K562 (cell line): ENCODE results near the gene PHLPP2. TPM values are rescaled to one million over a fixed set of nuclear protein-coding genes. Genes with fewer than 3 reads are reported as not detected.

Experiments
- ATAC-seq: fragments of 200-7000 bp; cut with Tn5 transposase; 3 replicates; pipeline ENCODE4 v1.9.1; 2020; ENCODE audit warnings: moderate library complexity
- BruUV-seq: library from RNA; stranded (reverse); fragments of 400-500 nt; replicated peaks from 2 replicates; lab custom pipeline; 2021; lab: Mats Ljungman, UMichigan
- CTCF ChIA-PET: fragments of 300-600 bp; formaldehyde crosslinking; extraction: SDS; loops from one replicate; lab custom pipeline; 2021; ENCODE audit warnings: low intra/inter-chr PET ratio; lab: Yijun Ruan, JAX
- POLR2A ChIA-PET: fragments of 300-600, 350-650 bp; sonication (Branson Sonifier 250); formaldehyde crosslinking; extraction: SDS; loops from one replicate; lab custom pipeline; 2021; ENCODE audit warnings: antibody characterized with exemption, inconsistent platforms; lab: Yijun Ruan, JAX
- DNase-seq, 4 experiments: peaks; one replicate each; pipeline versions ENCODE4 v3.0.0 to v3.0.0-alpha.2; 2011 to 2018; ENCODE audit warnings: low spot score in 3 of 4, mixed read lengths in 3 of 4; ENCODE audit errors: extremely low read depth in 1 of 4
- FAIRE-seq: peaks from 2 replicates; lab custom pipeline; 2011; peaks lifted over from hg19 to GRCh38; lab: Jason Lieb, UNC
- H2AFZ ChIP-seq: 2 replicates; pipeline ENCODE4 v1.6.0; 2011; ENCODE audit warnings: low read depth, low read length, control low read depth, inconsistent platforms
- H3K27ac ChIP-seq: fragments of 200-600 bp; 3 replicates; pipeline ENCODE4 v1.8.0; 2011; ENCODE audit warnings: low read depth, mild to moderate bottlenecking, control low read depth, inconsistent platforms, low read length, moderate library complexity, mixed read lengths; ENCODE audit errors: extremely low read depth
- H3K27me3 ChIP-seq, 2 experiments: fragments of 300-600 bp in 1 of 2; 2 replicates in 1 of 2; 3 replicates in 1 of 2; pipeline versions ENCODE4 v1.6.0 to v1.8.0; 2011; ENCODE audit warnings: inconsistent platforms in 2 of 2, low read length in 2 of 2, mild to moderate bottlenecking in 1 of 2, mixed read lengths in 1 of 2, moderate library complexity in 1 of 2; ENCODE audit not compliant: control insufficient read depth in 2 of 2, insufficient read depth in 2 of 2
- H3K36me3 ChIP-seq: fragments of 300-600 bp; 3 replicates; pipeline ENCODE4 v1.8.0; 2011; ENCODE audit warnings: mild to moderate bottlenecking, low read length, inconsistent platforms; ENCODE audit not compliant: control insufficient read depth, insufficient read depth
- H3K4me1 ChIP-seq, 2 experiments: fragments of 200-600 bp in 1 of 2; replicated peaks in 1 of 2; 2 replicates in 1 of 2; 3 replicates in 1 of 2; pipeline versions ENCODE4 v1.5.1 to v1.8.0; 2011; ENCODE audit warnings: inconsistent platforms in 2 of 2, low read length in 2 of 2, mild to moderate bottlenecking in 1 of 2, mixed read lengths in 1 of 2, moderate library complexity in 1 of 2; ENCODE audit not compliant: control insufficient read depth in 2 of 2, insufficient read depth in 2 of 2
- H3K4me2 ChIP-seq: 2 replicates; pipeline ENCODE4 v1.6.1; 2011; ENCODE audit warnings: low read length, control low read depth, inconsistent platforms, mixed read lengths; ENCODE audit not compliant: insufficient read depth
- H3K4me3 ChIP-seq: fragments of 200-600 bp; sonication (generic), shearing (Covaris generic); 2 replicates; pipeline ENCODE4 v1.5.1; 2016; ENCODE audit warnings: control low read depth, inconsistent platforms
- H3K79me2 ChIP-seq: fragments of 200-600 bp; 3 replicates; pipeline ENCODE4 v1.8.0; 2011; ENCODE audit warnings: low read length, inconsistent platforms; ENCODE audit not compliant: control insufficient read depth, insufficient read depth
- H3K9ac ChIP-seq, 2 experiments: 2 replicates each; pipeline versions ENCODE4 v1.6.0 to v1.6.1; 2011; ENCODE audit warnings: low read depth in 2 of 2, low read length in 2 of 2, control low read depth in 1 of 2, inconsistent platforms in 1 of 2, mild to moderate bottlenecking in 1 of 2, mixed read lengths in 1 of 2; ENCODE audit not compliant: insufficient read depth in 1 of 2
- H3K9me1 ChIP-seq: one replicate; pipeline ENCODE4 v1.6.0; 2011; ENCODE audit warnings: inconsistent platforms, mild to moderate bottlenecking, low read length, moderate library complexity; ENCODE audit not compliant: control insufficient read depth, insufficient read depth
- H3K9me3 ChIP-seq: replicated peaks from 2 replicates; pipeline ENCODE4 v1.5.1; 2011; ENCODE audit warnings: low read depth, low read length, inconsistent platforms; ENCODE audit not compliant: control insufficient read depth, insufficient read depth
- H4K20me1 ChIP-seq: replicated peaks from 2 replicates; pipeline ENCODE4 v1.6.1; 2011; ENCODE audit warnings: low read length, inconsistent platforms, mixed read lengths; ENCODE audit not compliant: control insufficient read depth, insufficient read depth
- CBFB ChIP-seq: sonication (generic); formaldehyde crosslinking; IDR thresholded peaks from 2 replicates; pipeline ENCODE4 v1.4.0; 2020; ENCODE audit warnings: mild to moderate bottlenecking, missing genetic modification reagents
- CHAMP1 ChIP-seq: fragments of 450-650 bp; IDR thresholded peaks from 2 replicates; pipeline ENCODE4 v1.6.1; 2016; ENCODE audit warnings: mild to moderate bottlenecking
- E2F6 ChIP-seq, 2 experiments: IDR thresholded peaks; 2 replicates each; pipeline ENCODE4 v1.6.1; 2011; ENCODE audit warnings: borderline replicate concordance in 1 of 2, control low read depth in 1 of 2, low read depth in 1 of 2, low read length in 1 of 2, mild to moderate bottlenecking in 1 of 2, mixed read lengths in 1 of 2, moderate library complexity in 1 of 2; ENCODE audit not compliant: insufficient read depth in 1 of 2, insufficient read length in 1 of 2, poor library complexity in 1 of 2, severe bottlenecking in 1 of 2; ENCODE audit errors: extremely low read depth in 1 of 2
- HLTF ChIP-seq: fragments of 450-650 bp; IDR thresholded peaks from 2 replicates; pipeline ENCODE4 v1.6.1; 2016
- HOMEZ ChIP-seq: fragments of 250-450 bp; sonication (Bioruptor Pico); IDR thresholded peaks from 2 replicates; pipeline ENCODE4 v1.4.0; 2020; ENCODE audit warnings: mild to moderate bottlenecking, moderate library complexity
- KHSRP ChIP-seq: fragments of 450-650 bp; IDR thresholded peaks from 2 replicates; pipeline ENCODE4 v1.6.1; 2017
- ZNF174 ChIP-seq: fragments of 250-450 bp; sonication (Bioruptor Pico); IDR thresholded peaks from 2 replicates; pipeline ENCODE4 v1.4.0; 2020; ENCODE audit warnings: mild to moderate bottlenecking
- ZNF316 ChIP-seq: fragments of 450-650 bp; IDR thresholded peaks from 2 replicates; pipeline ENCODE4 v1.6.1; 2016
- WGBS: fragments of 100-300 bp; shearing (Covaris generic); methylation state at CpG from one replicate; pipeline ENCODE4 v1.1.6; 2016; ENCODE audit warnings: low coverage, mixed read lengths; ENCODE audit not compliant: insufficient coverage; ENCODE audit errors: missing lambda C conversion rate; 5-methylcytosine and 5-hydroxymethylcytosine counted together
- in situ Hi-C: fragments of 300-500 bp; cut with MboI; formaldehyde crosslinking; loops from 4 replicates; pipeline ENCODE4 v1.15.0; 2018; ENCODE audit warnings: inconsistent platforms, mixed read lengths
- intact Hi-C: fragments of 100-400 bp; cut with micrococcal nuclease; formaldehyde crosslinking; loops from 2 replicates; pipeline ENCODE4 v1.14.2; 2022
- polyA plus RNA-seq, 8 experiments: library from polyadenylated mRNA; depleted of rRNA in 4 of 8; stranded (reverse) in 5 of 8; unstranded in 3 of 8; fragments of >200 nt; fragmentation: Nextera tagmentation in 2 of 8; fragmentation: Illumina TruSeq in 1 of 8; extraction: Ambion mirVana in 2 of 8; extraction: Trizol in 1 of 8; gene quantifications; 2 replicates each; pipeline versions ENCODE4 v1.2.1 to v1.2.3, GENCODE V29; 2011 to 2014; ENCODE audit warnings: inconsistent platforms in 1 of 8, missing spikeins in 1 of 8
- total RNA-seq, 7 experiments: library from RNA; depleted of rRNA in 6 of 7; stranded (reverse); fragments of >200 nt in 6 of 7; fragmentation: Illumina TruSeq in 2 of 7; extraction: Trizol in 2 of 7; gene quantifications; 2 replicates each; pipeline versions ENCODE4 v1.2.1 to v1.2.3, GENCODE V29; 2011 to 2021; ENCODE audit warnings: low replicate concordance in 1 of 7

Gene PHLPP2
- total and polyA plus RNA-seq, 9 of the 15 experiments (the other 6 are each of a cell fraction or from before 2014, with no cell fraction given): 0.60 to 7.1 (median 2.6) TPM

GRCh38 chr16:71738855-71739254 is 14.4 kb upstream of the PHLPP2 start:
- DNase-seq (no peak), FAIRE-seq (no peak), ATAC-seq (no peak)
- Histone ChIP-seq H3K36me3 (peaks cover 76% of the 10 kb centered on the region), H3K4me2 (no peak overlapping the region), H3K9me3 (no peaks in the 10 kb centered on the region), H3K4me3 (no peak overlapping the region), H3K27me3 (no peaks in the 10 kb centered on the region), H2AFZ (no peak overlapping the region), H3K9ac (no peak overlapping the region), H3K27ac (no peak overlapping the region), H4K20me1 (no peaks in the 10 kb centered on the region), H3K4me1 (no peaks in the 10 kb centered on the region), H3K9me1 (no peaks in the 10 kb centered on the region), H3K79me2 (no peaks in the 10 kb centered on the region)
- WGBS: 91% methylated on average over 4 of the region's 4 CpGs
- in situ Hi-C loops (no loop called here), intact Hi-C loops (no loop called here)
- POLR2A ChIA-PET: interaction anchor here (0.6 kb wide), 1 partner anchor 156 kb away, joined by 3 read pairs; the partner anchor contains the start of gene IST1
- TF ChIP-seq KHSRP (no peak), CBFB (CRISPR knock-in tag) (no peak), HLTF (no peak), HOMEZ (no peak), ZNF174 (no peak)
- CTCF ChIA-PET: interaction anchor here (0.6 kb wide), 1 partner anchor 371 kb away, joined by 3 read pairs; no protein-coding TSS in a partner anchor
- no TSS peak for BruUV-seq

- POLR2A ChIA-PET: interaction anchor here (1.0 kb wide), 1 partner anchor 9 kb away, joined by 4 read pairs; no protein-coding TSS in a partner anchor
- Histone ChIP-seq H3K9me1 (no peaks in the 10 kb centered on the region), H3K9ac (no peak overlapping the region), H3K27ac (no peak overlapping the region), H2AFZ (no peak overlapping the region), H3K9me3 (no peaks in the 10 kb centered on the region), H4K20me1 (no peaks in the 10 kb centered on the region), H3K27me3 (no peaks in the 10 kb centered on the region), H3K4me2 (no peak overlapping the region), H3K4me1 (no peaks in the 10 kb centered on the region)
- ATAC-seq: no peak
- WGBS: 100% methylated on average over 6 of the region's 6 CpGs
- CTCF ChIA-PET: no interaction called here
- intact Hi-C loops: no loop called here
- TF ChIP-seq ZNF316: peak; percentile 51
- no peak for TF ChIP-seq CHAMP1
- TF ChIP-seq E2F6 (IDR thresholded peaks at IDR 0.05; ENCODE audit: borderline replicate concordance in 1 of 2, extremely low read depth in 1 of 2, insufficient read depth in 1 of 2, insufficient read length in 1 of 2, low read depth in 1 of 2, low read length in 1 of 2, poor library complexity in 1 of 2, severe bottlenecking in 1 of 2): no peak
- TF ChIP-seq, all 486 proteins: peak for 1
- Histone ChIP-seq H3K36me3 (peaks cover 77% of the 10 kb centered on the region), H3K79me2 (no peaks in the 10 kb centered on the region), H3K4me3 (no peak overlapping the region)
- FAIRE-seq (no peak), DNase-seq (no peak)
- in situ Hi-C loops: no loop called here
- no TSS peak for BruUV-seq
Observed at GRCh38 chr16:71737501-71737900, 13.0 kb upstream of the PHLPP2 start.
